ENCODE data around the gene HACE1.

GRCh38 chr6:104750449-104750848 lies 109.3 kb downstream of the HACE1 start:
- no peak for TF ChIP-seq CTCF (IDR thresholded peaks at IDR 0.05)
- TF ChIP-seq POLR2A (IDR thresholded peaks at IDR 0.05) = no peak

All from esophagus squamous epithelium (tissue), 4 donors.